DND-41 (cell line): Measurements from ENCODE around the gene SAPCD2.

Experiments used
- ATAC-seq: fragments of 200-7000 bp; cut with Tn5 transposase; 3 replicates; pipeline ENCODE4 v1.9.1; 2021; ENCODE audit warnings: low read depth; ENCODE audit not compliant: insufficient read depth
- DNase-seq: peaks from one replicate; pipeline ENCODE4 v3.0.0-alpha.2; 2020
- H2AFZ ChIP-seq: 2 replicates; pipeline ENCODE4 v1.6.0; 2012; ENCODE audit warnings: low read depth, low read length
- H3K27ac ChIP-seq: 2 replicates; pipeline ENCODE4 v1.5.1; 2012; ENCODE audit warnings: low read length, inconsistent platforms
- H3K27me3 ChIP-seq: fragments of 200-600 bp; sonication (generic); 2 replicates; pipeline ENCODE4 v1.6.0; 2012; ENCODE audit warnings: low read length, mild to moderate bottlenecking, inconsistent platforms; ENCODE audit not compliant: insufficient read depth, poor library complexity
- H3K36me3 ChIP-seq: 2 replicates; pipeline ENCODE4 v1.5.1; 2012; ENCODE audit warnings: low read length, inconsistent platforms; ENCODE audit not compliant: insufficient read depth
- H3K4me1 ChIP-seq: 2 replicates; pipeline ENCODE4 v1.5.1; 2012; ENCODE audit warnings: mild to moderate bottlenecking, low read length; ENCODE audit not compliant: insufficient read depth
- H3K4me2 ChIP-seq: 2 replicates; pipeline ENCODE4 v1.6.0; 2012; ENCODE audit warnings: mild to moderate bottlenecking, moderate library complexity, low read length, inconsistent platforms; ENCODE audit not compliant: insufficient read depth
- H3K4me3 ChIP-seq, 2 experiments: fragments of 200-600 bp in 1 of 2; shearing (Covaris generic) in 1 of 2; 2 replicates each; pipeline ENCODE4 v1.5.1; 2012 to 2016; ENCODE audit warnings: inconsistent platforms in 2 of 2, low read length in 2 of 2, mild to moderate bottlenecking in 2 of 2, low read depth in 1 of 2, moderate library complexity in 1 of 2
- H3K79me2 ChIP-seq: 2 replicates; pipeline ENCODE4 v1.6.0; 2012; ENCODE audit warnings: low read length, inconsistent platforms; ENCODE audit not compliant: insufficient read depth
- H3K9ac ChIP-seq: 2 replicates; pipeline ENCODE4 v1.6.0; 2012; ENCODE audit warnings: low read depth, mild to moderate bottlenecking, inconsistent platforms, low read length, moderate library complexity
- H3K9me3 ChIP-seq: 2 replicates; pipeline ENCODE4 v1.5.1; 2012; ENCODE audit warnings: low read length, moderate library complexity, mild to moderate bottlenecking, inconsistent platforms; ENCODE audit not compliant: insufficient read depth, severe bottlenecking
- H4K20me1 ChIP-seq: 2 replicates; pipeline ENCODE4 v1.6.0; 2012; ENCODE audit warnings: low read length; ENCODE audit not compliant: insufficient read depth
- CTCF ChIP-seq: IDR thresholded peaks from 2 replicates; pipeline ENCODE4 v1.5.1; 2012; ENCODE audit warnings: borderline replicate concordance, low read length, moderate library complexity, mild to moderate bottlenecking; ENCODE audit not compliant: poor library complexity, severe bottlenecking; ENCODE audit errors: extremely low read depth
- EZH2 ChIP-seq: IDR thresholded peaks from 3 replicates; pipeline ENCODE4 v1.6.1; 2012; ENCODE audit warnings: borderline replicate concordance, low read depth, mild to moderate bottlenecking, moderate library complexity, low read length, inconsistent platforms; ENCODE audit not compliant: severe bottlenecking

Gene SAPCD2

GRCh38 chr9:137114220-137114612 is 43.9 kb upstream of the SAPCD2 start:
- ATAC-seq = peak; percentile 13
- Histone ChIP-seq H3K4me2 (peak overlapping the region; percentile 94), H4K20me1 (0 out of 2 replicates have a peak, but pooled peaks cover 7% of the 10 kb centered on the region), H3K36me3 (peaks cover 39% of the 10 kb centered on the region), H3K79me2 (peaks cover 17% of the 10 kb centered on the region), H3K9me3 (no peaks in the 10 kb centered on the region), H3K27ac (peak overlapping the region; percentile 56; the same call in 1 of the 2 replicates), H3K9ac (peak overlapping the region; percentile 78), H3K4me3 (peak overlapping the region; percentile 63 to 66; a peak in 3 of 4 replicates), H3K4me1 (peaks cover 26% of the 10 kb centered on the region), H3K27me3 (no peaks in the 10 kb centered on the region), H2AFZ (peak overlapping the region; percentile 88; the same call in 1 of the 2 replicates)
- no peak for DNase-seq
- TF ChIP-seq CTCF = no peak
- TF ChIP-seq EZH2 = no peak

GRCh38 chr9:137113385-137114159 is 43.2 kb upstream of the SAPCD2 start:
- Histone ChIP-seq H3K9me3 (no peaks in the 10 kb centered on the region), H3K79me2 (peaks cover 17% of the 10 kb centered on the region), H2AFZ (no peak overlapping the region), H3K4me2 (peak overlapping the region; percentile 61), H3K36me3 (peaks cover 46% of the 10 kb centered on the region), H3K27me3 (no peaks in the 10 kb centered on the region), H3K4me3 (peak overlapping the region in 1 of 2 experiments; percentile 53; a peak in 2 of 4 replicates), H3K9ac (peak overlapping the region; percentile 26; the same call in 1 of the 2 replicates), H3K27ac (no peak overlapping the region), H3K4me1 (peaks cover 24% of the 10 kb centered on the region), H4K20me1 (0 out of 2 replicates have a peak, but pooled peaks cover 8% of the 10 kb centered on the region)
- DNase-seq = no peak
- ATAC-seq = no peak
- no peak for TF ChIP-seq EZH2
- no peak for TF ChIP-seq CTCF

- Histone ChIP-seq H3K9me3 (no peaks in the 10 kb centered on the region), H3K9ac (0 out of 2 replicates have a peak overlapping the region, but pooled peaks have one; percentile 26), H3K4me2 (peak overlapping the region; percentile 61), H3K36me3 (peaks cover 54% of the 10 kb centered on the region), H3K79me2 (peaks cover 17% of the 10 kb centered on the region), H3K4me3 (peak overlapping the region in 1 of 2 experiments; percentile 53; a peak in 2 of 4 replicates), H4K20me1 (0 out of 2 replicates have a peak, but pooled peaks cover 8% of the 10 kb centered on the region), H2AFZ (no peak overlapping the region), H3K27ac (no peak overlapping the region), H3K4me1 (peaks cover 24% of the 10 kb centered on the region), H3K27me3 (no peaks in the 10 kb centered on the region)
- TF ChIP-seq EZH2 (no peak), CTCF (no peak)
- DNase-seq (no peak), ATAC-seq (no peak)
Observed at GRCh38 chr9:137112564-137113384, 42.4 kb upstream of the SAPCD2 start.
